SK-N-SH (cell line): ENCODE data around the gene PRDM15. TPM values are rescaled to one million over a fixed set of nuclear protein-coding genes. Genes with fewer than 3 reads are reported as not detected.

Experiments used
- CTCF ChIA-PET: fragments of 300-600, 350-600 bp; formaldehyde crosslinking; extraction: SDS; loops from one replicate; lab custom pipeline; 2021; lab: Yijun Ruan, JAX
- POLR2A ChIA-PET: fragments of 350-600 bp; sonication (Branson Sonifier 250); formaldehyde crosslinking; extraction: SDS; loops from one replicate; lab custom pipeline; 2020; ENCODE audit warnings: antibody characterized with exemption, inconsistent platforms; lab: Yijun Ruan, JAX
- DNase-seq: peaks from one replicate; pipeline ENCODE4 v3.0.0; 2012
- H2AFZ ChIP-seq: fragments of 200-600 bp; sonication (generic); 2 replicates; pipeline ENCODE4 v1.8.1; 2016; ENCODE audit warnings: antibody characterized with exemption, mild to moderate bottlenecking, low read depth
- H3F3A ChIP-seq: fragments of 200-600 bp; sonication (generic); replicated peaks from 2 replicates; pipeline ENCODE3; 2016; ENCODE audit warnings: antibody characterized with exemption, mild to moderate bottlenecking; ENCODE audit not compliant: insufficient read depth
- H3K27ac ChIP-seq, 2 experiments: fragments of 200-500 bp in 1 of 2; fragments of 200-600 bp in 1 of 2; sonication (Bioruptor generic) in 1 of 2; sonication (generic), shearing (Covaris generic) in 1 of 2; 2 replicates each; pipeline versions ENCODE4 v1.5.1 to v1.6.1; 2014 to 2016; ENCODE audit warnings: low read depth in 2 of 2, inconsistent platforms in 1 of 2, low read length in 1 of 2, mild to moderate bottlenecking in 1 of 2, mixed read lengths in 1 of 2
- H3K27me3 ChIP-seq: fragments of 200-600 bp; sonication (generic), shearing (Covaris generic); 2 replicates; pipeline ENCODE4 v1.6.1; 2016; ENCODE audit warnings: mixed run types; ENCODE audit not compliant: insufficient read depth
- H3K36me3 ChIP-seq, 2 experiments: fragments of 200-500 bp in 1 of 2; fragments of 200-600 bp in 1 of 2; sonication (Bioruptor generic) in 1 of 2; sonication (generic) in 1 of 2; replicated peaks in 1 of 2; 2 replicates each; pipeline versions ENCODE3 to v1.5.1; 2014 to 2016; ENCODE audit warnings: low read length in 1 of 2, mild to moderate bottlenecking in 1 of 2; ENCODE audit not compliant: insufficient read depth in 2 of 2, control insufficient read depth in 1 of 2
- H3K4me1 ChIP-seq, 2 experiments: fragments of 200-500 bp in 1 of 2; fragments of 200-600 bp in 1 of 2; sonication (Bioruptor generic) in 1 of 2; sonication (generic), shearing (Covaris generic) in 1 of 2; 2 replicates each; pipeline versions ENCODE4 v1.5.1 to v1.6.1; 2014 to 2016; ENCODE audit warnings: low read depth in 1 of 2, low read length in 1 of 2, mixed run types in 1 of 2; ENCODE audit not compliant: insufficient read depth in 2 of 2, control insufficient read depth in 1 of 2
- H3K4me2 ChIP-seq: fragments of 200-600 bp; sonication (generic), shearing (Covaris generic); 2 replicates; pipeline ENCODE4 v1.6.1; 2017; ENCODE audit warnings: mixed run types
- H3K4me3 ChIP-seq, 2 experiments: fragments of 200-500 bp in 1 of 2; fragments of 200-600 bp in 1 of 2; sonication (Bioruptor generic) in 1 of 2; sonication (generic), shearing (Covaris generic) in 1 of 2; 2 replicates each; pipeline versions ENCODE4 v1.5.1 to v1.8.1; 2014 to 2016; ENCODE audit warnings: low read depth in 2 of 2, inconsistent platforms in 1 of 2, low read length in 1 of 2, mild to moderate bottlenecking in 1 of 2, mixed read lengths in 1 of 2, moderate library complexity in 1 of 2
- H3K79me2 ChIP-seq: fragments of 200-600 bp; sonication (generic); 2 replicates; pipeline ENCODE4 v1.8.1; 2017; ENCODE audit warnings: mild to moderate bottlenecking; ENCODE audit not compliant: insufficient read depth
- H3K9ac ChIP-seq: fragments of 200-600 bp; sonication (generic); 2 replicates; pipeline ENCODE4 v1.6.1; 2017; ENCODE audit warnings: mixed run types
- H3K9me2 ChIP-seq: fragments of 200-600 bp; sonication (generic); 2 replicates; pipeline ENCODE4 v1.6.1; 2017; ENCODE audit warnings: mixed run types
- H3K9me3 ChIP-seq: fragments of 200-600 bp; sonication (generic); 2 replicates; pipeline ENCODE4 v1.6.1; 2017; ENCODE audit warnings: mixed run types, mild to moderate bottlenecking, moderate library complexity
- H4K20me1 ChIP-seq: fragments of 200-600 bp; sonication (generic); 2 replicates; pipeline ENCODE4 v1.6.1; 2017; ENCODE audit warnings: mild to moderate bottlenecking, mixed run types; ENCODE audit not compliant: insufficient read depth
- ELF1 ChIP-seq: IDR thresholded peaks from 2 replicates; pipeline ENCODE4 v1.4.0; 2012
- MEF2A ChIP-seq: IDR thresholded peaks from 2 replicates; pipeline ENCODE4 v1.4.0; 2012; ENCODE audit warnings: low read depth, borderline replicate concordance
- NFIC ChIP-seq: IDR thresholded peaks from 2 replicates; pipeline ENCODE4 v1.4.0; 2012; ENCODE audit warnings: borderline replicate concordance
- POLR2AphosphoS5 ChIP-seq: IDR thresholded peaks from 2 replicates; pipeline ENCODE4 v1.6.1; 2012; ENCODE audit warnings: low read depth, low read length
- TAF1 ChIP-seq: IDR thresholded peaks from 2 replicates; pipeline ENCODE4 v1.6.1; 2012; ENCODE audit warnings: low read depth, mild to moderate bottlenecking, low read length, moderate library complexity, borderline replicate concordance
- TCF12 ChIP-seq: IDR thresholded peaks from 2 replicates; pipeline ENCODE4 v1.4.0; 2012
- WGBS: methylation state at CpG from one replicate; pipeline ENCODE4 v1.1.6; 2017; ENCODE audit warnings: low lambda C conversion rate; 5-methylcytosine and 5-hydroxymethylcytosine counted together
- polyA plus RNA-seq, 3 experiments: library from polyadenylated mRNA; depleted of rRNA; stranded (reverse); fragments of >200 nt; gene quantifications; 2 replicates each; pipeline ENCODE4 v1.2.3, GENCODE V29; 2012
- TF ChIP-seq, protein P1 (sequence below): IDR thresholded peaks from 2 replicates; pipeline ENCODE4; 2012
- TF ChIP-seq, protein P2 (sequence below): fragments of 150-350 bp; IDR thresholded peaks from 2 replicates; pipeline ENCODE4 v1.6.1; 2016; ENCODE audit warnings: mild to moderate bottlenecking, low read depth, low read length

The PRDM15 gene
- polyA plus RNA-seq, 1 of the 3 experiments (the other 2 are of a cell fraction) = 7.0 TPM

DNA sequence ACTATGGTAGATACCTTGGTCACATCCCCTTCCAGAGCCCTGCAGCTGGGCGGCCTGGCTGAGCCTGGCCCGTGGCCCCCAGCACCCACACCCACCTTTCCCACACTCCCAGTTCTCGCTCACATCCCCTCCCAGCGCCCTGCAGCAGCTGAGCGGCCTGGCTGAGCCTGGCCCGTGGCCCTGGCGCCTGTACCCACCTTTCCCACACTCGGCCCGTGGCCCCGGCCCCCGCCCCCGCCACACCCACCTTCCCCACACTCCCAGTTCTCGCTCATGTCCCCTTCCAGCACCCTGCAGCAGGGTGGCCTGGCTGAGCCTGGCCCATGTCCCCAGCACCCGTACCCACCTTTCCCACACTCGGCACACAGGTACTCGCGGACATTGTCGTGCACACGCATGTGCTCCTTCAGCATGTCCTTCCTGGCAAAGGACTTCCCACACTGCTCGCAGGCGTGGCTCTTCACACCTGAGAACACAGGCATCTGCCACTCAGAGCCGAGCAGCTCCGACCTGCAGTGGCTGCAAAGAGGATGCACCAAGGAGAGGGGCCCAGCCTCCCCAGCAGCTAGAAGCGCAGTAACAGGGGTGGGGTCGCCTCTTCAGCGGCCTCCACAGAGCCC is 59.8 kb downstream of the PRDM15 start:
- H3K27me3 ChIP-seq = no peaks in the 10 kb centered on the region
- H3K9me3 ChIP-seq = no peaks in the 10 kb centered on the region
- no peak overlapping the region for H3K27ac ChIP-seq
- H3K4me1 ChIP-seq = peaks cover 0 to 10% of the 10 kb centered on the region in 2 experiments; a peak in 1 of 4 replicates
- DNase-seq = no peak
- peaks cover 0 to 10% of the 10 kb centered on the region in 2 experiments for H3K36me3 ChIP-seq
- H4K20me1 ChIP-seq = 0 out of 2 replicates have a peak, but pooled peaks cover 3% of the 10 kb centered on the region
- no peak overlapping the region for H3K9ac ChIP-seq
- WGBS = 95% methylated on average over 26 of the region's 26 CpGs
- no peak overlapping the region for H2AFZ ChIP-seq
- H3F3A ChIP-seq = peaks cover 9% of the 10 kb centered on the region
- ChIA-PET POLR2A (no interaction called here), CTCF (interaction anchor here (0.7 to 1.8 kb wide), 3 partner anchors 207 to 298 kb away, joined by 3 to 9 read pairs (median 4); no protein-coding TSS in a partner anchor)
- no peaks in the 10 kb centered on the region for H3K79me2 ChIP-seq
- H3K9me2 ChIP-seq = no peaks in the 10 kb centered on the region
- H3K4me3 ChIP-seq = no peak overlapping the region
- H3K4me2 ChIP-seq = no peak overlapping the region
- TF ChIP-seq, protein P1, sequence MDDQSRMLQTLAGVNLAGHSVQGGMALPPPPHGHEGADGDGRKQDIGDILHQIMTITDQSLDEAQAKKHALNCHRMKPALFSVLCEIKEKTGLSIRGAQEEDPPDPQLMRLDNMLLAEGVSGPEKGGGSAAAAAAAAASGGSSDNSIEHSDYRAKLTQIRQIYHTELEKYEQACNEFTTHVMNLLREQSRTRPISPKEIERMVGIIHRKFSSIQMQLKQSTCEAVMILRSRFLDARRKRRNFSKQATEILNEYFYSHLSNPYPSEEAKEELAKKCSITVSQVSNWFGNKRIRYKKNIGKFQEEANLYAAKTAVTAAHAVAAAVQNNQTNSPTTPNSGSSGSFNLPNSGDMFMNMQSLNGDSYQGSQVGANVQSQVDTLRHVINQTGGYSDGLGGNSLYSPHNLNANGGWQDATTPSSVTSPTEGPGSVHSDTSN = no peak
- TF ChIP-seq, all 33 proteins: peak for 0

DNA sequence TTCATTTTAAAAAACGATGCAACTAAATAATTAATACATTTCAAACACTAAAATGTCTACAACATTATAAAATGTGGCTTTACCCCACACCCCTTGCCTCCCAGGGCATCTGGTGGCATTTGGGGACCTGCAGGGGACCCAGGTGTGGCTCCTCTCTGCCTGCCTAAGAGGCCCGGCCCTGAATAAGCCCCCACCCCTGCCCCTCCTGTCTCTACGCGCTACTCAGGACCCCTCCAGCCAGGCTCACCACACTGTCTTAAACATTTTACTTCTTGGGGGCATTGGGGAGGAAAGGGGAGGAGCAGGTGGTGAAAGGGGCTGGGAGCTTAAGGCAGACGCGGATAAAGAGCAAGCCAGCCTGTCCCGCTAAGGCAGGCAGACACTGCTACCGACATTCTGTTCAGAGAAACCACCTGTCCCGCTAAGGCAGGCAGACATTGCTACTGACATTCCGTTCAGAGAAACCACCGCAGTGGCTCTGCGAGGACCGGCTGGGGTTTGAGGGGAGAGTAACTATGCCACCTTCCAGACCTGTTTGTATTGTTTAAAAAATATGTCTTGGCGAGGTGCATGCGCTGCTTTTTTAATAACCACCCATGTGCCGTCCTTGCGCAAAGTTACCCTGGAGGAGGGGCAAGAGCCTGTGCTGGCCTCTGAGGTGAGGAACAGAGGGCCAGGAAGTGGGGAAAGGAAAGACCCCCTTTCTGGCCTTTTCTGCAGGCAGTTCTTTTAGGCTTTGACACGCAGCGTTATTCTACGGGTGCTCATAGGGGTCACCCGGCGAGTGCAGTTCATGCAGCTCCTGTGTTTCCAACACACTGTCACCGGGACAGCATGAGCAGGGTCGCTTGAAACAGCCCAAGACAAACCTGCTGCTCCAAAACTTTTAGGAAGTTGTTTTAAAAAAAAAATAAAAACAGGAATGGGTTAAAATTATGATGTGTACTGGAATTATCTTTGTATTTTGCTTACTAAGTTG is 61.0 kb downstream of the PRDM15 start:
- Histone ChIP-seq H3K27me3 (no peaks in the 10 kb centered on the region), H3K4me2 (no peak overlapping the region), H3K9me2 (no peaks in the 10 kb centered on the region), H3K79me2 (no peaks in the 10 kb centered on the region), H2AFZ (no peak overlapping the region), H3K36me3 (peaks cover 0 to 13% of the 10 kb centered on the region in 2 experiments), H4K20me1 (0 out of 2 replicates have a peak, but pooled peaks cover 3% of the 10 kb centered on the region), H3F3A (peaks cover 9% of the 10 kb centered on the region), H3K4me1 (peaks cover 0 to 10% of the 10 kb centered on the region in 2 experiments; a peak in 1 of 4 replicates), H3K9me3 (no peaks in the 10 kb centered on the region), H3K4me3 (no peak overlapping the region), H3K27ac (no peak overlapping the region), H3K9ac (no peak overlapping the region)
- 94% methylated on average over 24 of the region's 24 CpGs for WGBS
- DNase-seq = no peak
- ChIA-PET CTCF (interaction anchor here (1.0 to 3.8 kb wide), 8 partner anchors 11 to 535 kb away, joined by 4 to 56 read pairs (median 14); no protein-coding TSS in a partner anchor), POLR2A (interaction anchor here (0.7 kb wide), 1 partner anchor 328 kb away, joined by 5 read pairs; no protein-coding TSS in a partner anchor)
- TF ChIP-seq MEF2A (no peak), TAF1 (no peak), TCF12 (no peak), NFIC (no peak), POLR2AphosphoS5 (no peak), ELF1 (no peak)
- TF ChIP-seq, protein P2, sequence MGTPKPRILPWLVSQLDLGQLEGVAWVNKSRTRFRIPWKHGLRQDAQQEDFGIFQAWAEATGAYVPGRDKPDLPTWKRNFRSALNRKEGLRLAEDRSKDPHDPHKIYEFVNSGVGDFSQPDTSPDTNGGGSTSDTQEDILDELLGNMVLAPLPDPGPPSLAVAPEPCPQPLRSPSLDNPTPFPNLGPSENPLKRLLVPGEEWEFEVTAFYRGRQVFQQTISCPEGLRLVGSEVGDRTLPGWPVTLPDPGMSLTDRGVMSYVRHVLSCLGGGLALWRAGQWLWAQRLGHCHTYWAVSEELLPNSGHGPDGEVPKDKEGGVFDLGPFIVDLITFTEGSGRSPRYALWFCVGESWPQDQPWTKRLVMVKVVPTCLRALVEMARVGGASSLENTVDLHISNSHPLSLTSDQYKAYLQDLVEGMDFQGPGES = no peak
